Type B pancreatic cell (in vitro differentiated cells): ENCODE data around the gene ELAVL3. TPM values are rescaled to one million over a fixed set of nuclear protein-coding genes. Genes with fewer than 3 reads are reported as not detected.

Source experiments
- DNase-seq: peaks from one replicate; pipeline ENCODE4 v3.0.0; 2021; ENCODE audit warnings: mixed read lengths; ENCODE audit not compliant: unreplicated experiment; ENCODE audit errors: extremely low spot score
- H3K27ac Mint-ChIP-seq: 2 replicates; pipeline ENCODE4 v1.8.0; 2021; ENCODE audit warnings: mild to moderate bottlenecking, mixed read lengths
- H3K27me3 Mint-ChIP-seq: 2 replicates; pipeline ENCODE4 v1.8.0; 2021; ENCODE audit warnings: mixed read lengths
- H3K36me3 Mint-ChIP-seq: 2 replicates; pipeline ENCODE4 v1.8.0; 2021; ENCODE audit warnings: mixed read lengths
- H3K4me1 Mint-ChIP-seq: one replicate; pipeline ENCODE4 v1.8.0; 2021; ENCODE audit warnings: mixed read lengths; ENCODE audit not compliant: unreplicated experiment
- H3K4me3 Mint-ChIP-seq: 2 replicates; pipeline ENCODE4 v1.8.0; 2021; ENCODE audit warnings: mild to moderate bottlenecking, mixed read lengths
- H3K9me3 Mint-ChIP-seq: 2 replicates; pipeline ENCODE4 v1.8.0; 2021; ENCODE audit warnings: mixed read lengths
- total RNA-seq: library from RNA; stranded (reverse); gene quantifications from 2 replicates; pipeline ENCODE4 v1.2.1, GENCODE V29; 2021; ENCODE audit warnings: low replicate concordance
- TF ChIP-seq, protein P1 (sequence below): fragments of 200-600 bp; sonication (generic); conservative IDR thresholded peaks from 2 replicates; pipeline ENCODE4 v1.5.0; 2021; ENCODE audit warnings: antibody characterized with exemption, mild to moderate bottlenecking

ELAVL3 gene
- total RNA-seq, 1 donor from 2014 or later, result 3.3 TPM

GRCh38 chr19:11422163-11423065 is 58.4 kb downstream of the ELAVL3 start:
- Mint-ChIP-seq H3K36me3 (no peaks in the 10 kb centered on the region), H3K9me3 (no peaks in the 10 kb centered on the region), H3K4me3 (peak overlapping the region; percentile 79), H3K27me3 (peaks cover 58% of the 10 kb centered on the region), H3K4me1 (peaks cover 4% of the 10 kb centered on the region), H3K27ac (peak overlapping the region; percentile 81)
- TF ChIP-seq, protein P1, sequence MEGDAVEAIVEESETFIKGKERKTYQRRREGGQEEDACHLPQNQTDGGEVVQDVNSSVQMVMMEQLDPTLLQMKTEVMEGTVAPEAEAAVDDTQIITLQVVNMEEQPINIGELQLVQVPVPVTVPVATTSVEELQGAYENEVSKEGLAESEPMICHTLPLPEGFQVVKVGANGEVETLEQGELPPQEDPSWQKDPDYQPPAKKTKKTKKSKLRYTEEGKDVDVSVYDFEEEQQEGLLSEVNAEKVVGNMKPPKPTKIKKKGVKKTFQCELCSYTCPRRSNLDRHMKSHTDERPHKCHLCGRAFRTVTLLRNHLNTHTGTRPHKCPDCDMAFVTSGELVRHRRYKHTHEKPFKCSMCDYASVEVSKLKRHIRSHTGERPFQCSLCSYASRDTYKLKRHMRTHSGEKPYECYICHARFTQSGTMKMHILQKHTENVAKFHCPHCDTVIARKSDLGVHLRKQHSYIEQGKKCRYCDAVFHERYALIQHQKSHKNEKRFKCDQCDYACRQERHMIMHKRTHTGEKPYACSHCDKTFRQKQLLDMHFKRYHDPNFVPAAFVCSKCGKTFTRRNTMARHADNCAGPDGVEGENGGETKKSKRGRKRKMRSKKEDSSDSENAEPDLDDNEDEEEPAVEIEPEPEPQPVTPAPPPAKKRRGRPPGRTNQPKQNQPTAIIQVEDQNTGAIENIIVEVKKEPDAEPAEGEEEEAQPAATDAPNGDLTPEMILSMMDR, result no peak
- DNase-seq, result no peak

- Mint-ChIP-seq H3K9me3 (no peaks in the 10 kb centered on the region), H3K4me1 (peaks cover 4% of the 10 kb centered on the region), H3K36me3 (no peaks in the 10 kb centered on the region), H3K27ac (peak overlapping the region; percentile 81), H3K4me3 (peak overlapping the region; percentile 79), H3K27me3 (peaks cover 59% of the 10 kb centered on the region)
- TF ChIP-seq, protein P1, result no peak
- DNase-seq, result no peak
These were observed 59.3 kb downstream of the ELAVL3 start for GRCh38 chr19:11421371-11422098.

DNA sequence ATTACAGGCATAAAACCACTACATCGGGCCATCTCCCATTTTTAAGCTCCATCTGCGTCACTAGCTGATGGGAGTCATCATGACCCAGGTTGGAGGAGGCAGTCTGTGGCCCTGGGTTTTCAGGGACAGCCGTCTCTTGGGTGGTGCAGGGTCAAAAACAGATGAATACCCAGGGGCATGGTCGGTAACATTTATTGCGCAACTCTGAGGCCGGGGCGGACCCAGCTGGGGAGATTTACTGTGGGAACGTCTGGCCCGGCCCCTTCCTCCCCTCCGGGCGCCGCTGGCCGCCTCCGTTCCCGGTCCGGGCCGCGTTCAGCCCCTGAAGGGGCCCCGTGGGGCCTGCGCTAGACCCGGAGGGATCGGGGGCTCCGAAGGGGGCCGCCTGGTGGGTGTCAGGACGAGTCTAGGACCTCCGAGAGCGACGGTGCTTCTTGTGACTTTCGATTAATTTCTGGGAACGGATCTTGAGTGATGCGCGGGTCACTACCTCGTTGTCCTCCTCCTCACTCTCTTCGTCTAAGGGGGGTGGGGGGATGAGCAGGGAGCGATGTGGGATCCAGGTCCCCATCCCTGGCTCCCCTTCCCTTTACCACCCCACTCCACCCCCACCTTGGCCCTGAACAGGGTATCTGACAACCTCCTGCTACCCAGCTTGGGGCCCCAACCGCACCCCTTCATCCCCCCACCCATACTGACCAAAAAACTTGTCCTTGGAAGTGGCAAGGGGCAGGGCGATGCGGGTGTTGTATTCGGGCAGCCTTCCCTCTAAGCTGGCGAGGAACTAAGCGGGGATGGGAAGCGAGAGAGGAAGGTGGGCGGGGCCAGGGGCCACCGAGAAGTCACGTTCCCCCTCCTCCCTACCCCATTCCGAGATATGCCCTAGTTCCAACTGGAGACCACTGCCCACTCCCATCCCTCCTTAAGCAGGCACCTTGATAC is 60.1 kb downstream of the ELAVL3 start:
- Mint-ChIP-seq H3K36me3 (no peaks in the 10 kb centered on the region), H3K9me3 (no peaks in the 10 kb centered on the region), H3K4me3 (peak overlapping the region; percentile 79), H3K27ac (peak overlapping the region; percentile 70), H3K4me1 (peaks cover 4% of the 10 kb centered on the region), H3K27me3 (peaks cover 63% of the 10 kb centered on the region)
- DNase-seq, result no peak
- TF ChIP-seq, protein P1, result no peak

DNA sequence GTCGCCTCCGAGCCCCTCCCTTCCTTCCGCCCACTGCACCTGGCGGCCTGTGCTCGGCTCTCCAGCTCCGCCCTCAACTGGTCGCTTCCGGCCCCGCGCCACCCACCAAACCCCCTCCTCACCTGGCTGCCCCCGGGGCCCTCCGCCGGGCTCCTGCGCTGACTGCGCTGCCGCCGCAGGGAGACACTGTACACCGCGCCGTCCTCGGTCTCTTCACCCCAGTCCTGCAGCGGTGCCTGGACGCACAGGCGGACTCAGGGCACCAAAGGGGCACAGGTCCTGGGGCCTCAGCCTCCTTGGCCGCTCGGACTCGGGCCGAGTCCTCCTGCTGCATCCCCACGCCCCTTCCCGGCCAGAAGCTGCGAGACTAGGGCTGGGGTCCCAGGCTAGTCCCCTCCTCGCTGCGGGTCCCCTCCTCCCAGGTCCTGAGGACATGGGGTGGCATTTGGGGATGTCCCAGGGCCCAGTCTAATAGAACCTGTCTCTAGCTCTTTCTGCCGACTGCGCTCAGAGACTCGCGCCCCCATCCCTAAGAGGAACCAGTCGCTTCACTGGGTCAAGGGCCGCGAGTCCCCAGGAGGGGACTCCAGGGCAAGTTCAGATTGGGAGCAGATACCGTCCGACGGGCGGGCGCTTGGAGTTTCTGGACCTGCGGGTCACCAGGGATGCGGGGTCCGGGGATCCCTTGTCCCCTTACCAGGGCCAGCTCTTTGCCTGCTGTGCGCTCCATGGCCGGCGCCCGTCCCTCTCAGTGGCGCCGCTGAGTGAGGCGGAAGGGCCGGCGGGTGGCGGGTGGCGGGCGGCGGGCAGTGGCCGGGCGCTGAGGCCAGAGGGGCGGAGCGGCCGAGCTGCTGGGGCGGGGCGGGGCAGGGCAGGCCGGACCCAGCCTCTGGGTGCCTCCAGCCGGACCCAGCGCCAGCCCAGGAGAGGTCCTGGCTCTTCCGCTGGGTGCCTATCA is 62.0 kb downstream of the ELAVL3 start, which contains the start of gene RGL3:
Gene RGL3, minus strand, starts transcription at position 766 of the 958 bp plus-strand sequence. Its CDS starts 36 bp downstream, at position 730.
- no peak for DNase-seq
- Mint-ChIP-seq H3K4me1 (peaks cover 7% of the 10 kb centered on the region), H3K27ac (peak within 1 kb of the TSS; percentile 70), H3K27me3 (peaks cover 66% of the 10 kb centered on the region), H3K36me3 (no peaks in the 10 kb centered on the region), H3K9me3 (no peaks in the 10 kb centered on the region), H3K4me3 (peak within 1 kb of the TSS; percentile 85)
- TF ChIP-seq, protein P1, result no peak
